Large intestine (tissue), 3 donors: ENCODE data around the gene RAX. TPM values are rescaled to one million over a fixed set of nuclear protein-coding genes. Genes with fewer than 3 reads are reported as not detected.

ENCODE experiments used
- DNase-seq, 2 donors: peaks; one replicate each; pipeline versions ENCODE4 v3.0.0 to v3.0.0-alpha.2; 2013
- H3K27ac ChIP-seq: one replicate; pipeline ENCODE4 v1.5.1; 2013; ENCODE audit warnings: low read length
- H3K27me3 ChIP-seq: 2 replicates; pipeline ENCODE4 v1.6.1; 2013; ENCODE audit warnings: low read length; ENCODE audit not compliant: control insufficient read depth, insufficient read depth
- H3K36me3 ChIP-seq: 2 replicates; pipeline ENCODE4 v1.6.1; 2013; ENCODE audit warnings: low read length; ENCODE audit not compliant: control insufficient read depth, insufficient read depth
- H3K4me1 ChIP-seq: one replicate; pipeline ENCODE4 v1.6.1; 2013; ENCODE audit warnings: low read length; ENCODE audit not compliant: control insufficient read depth, insufficient read depth
- H3K4me3 ChIP-seq: one replicate; pipeline ENCODE4 v1.5.1; 2013; ENCODE audit warnings: low read length
- H3K9me3 ChIP-seq: one replicate; pipeline ENCODE4 v1.6.1; 2013; ENCODE audit warnings: mild to moderate bottlenecking, low read depth, low read length, moderate library complexity; ENCODE audit not compliant: control insufficient read depth
- WGBS: methylation state at CpG from one replicate; pipeline ENCODE4 v1.1.5; 2013; ENCODE audit warnings: low lambda C conversion rate; ENCODE audit not compliant: insufficient coverage; 5-methylcytosine and 5-hydroxymethylcytosine counted together
- polyA plus RNA-seq: library from polyadenylated mRNA; unstranded; fragments of 120-200 nt; gene quantifications from one replicate; pipeline ENCODE4 v1.2.1, GENCODE V29; 2013

The RAX gene
- polyA plus RNA-seq, 1 donor, result not detected

GRCh38 chr18:59300676-59301285, 27.5 kb upstream of the RAX start:
- H3K27me3 ChIP-seq, result peaks cover 27% of the 10 kb centered on the region
- no CpG with 5 or more reads among the region's 3 CpGs for WGBS
- no peak overlapping the region for H3K27ac ChIP-seq
- no peaks in the 10 kb centered on the region for H3K36me3 ChIP-seq
- DNase-seq, result no peak
- H3K9me3 ChIP-seq, result no peaks in the 10 kb centered on the region
- no peak overlapping the region for H3K4me3 ChIP-seq
- H3K4me1 ChIP-seq, result no peaks in the 10 kb centered on the region

DNA sequence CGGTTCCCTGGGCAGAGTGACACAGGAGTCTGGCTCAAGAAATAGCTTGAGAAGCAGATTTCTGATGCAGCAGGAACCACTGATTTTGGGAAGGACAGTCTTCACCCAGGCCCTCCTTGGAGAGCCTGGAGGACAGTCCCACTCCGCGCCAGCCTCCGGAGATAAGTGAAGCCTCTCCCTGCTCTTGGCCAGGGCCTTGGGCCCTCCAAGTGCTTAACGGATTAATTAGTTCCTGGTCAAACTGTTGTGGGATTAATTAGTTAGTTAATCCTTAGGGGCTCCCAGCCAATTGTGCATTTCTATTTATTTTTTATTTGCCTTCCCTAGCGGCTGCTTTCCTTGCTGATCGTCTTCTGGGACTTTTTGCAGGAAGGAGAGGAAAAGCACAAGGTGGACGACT, 25.6 kb upstream of the RAX start:
- no peaks in the 10 kb centered on the region for H3K4me1 ChIP-seq
- DNase-seq, result no peak
- WGBS, result 100% methylated on average over 1 of the region's 8 CpGs
- no peaks in the 10 kb centered on the region for H3K9me3 ChIP-seq
- H3K27ac ChIP-seq, result no peak overlapping the region
- H3K36me3 ChIP-seq, result no peaks in the 10 kb centered on the region
- H3K4me3 ChIP-seq, result no peak overlapping the region
- H3K27me3 ChIP-seq, result peaks cover 25% of the 10 kb centered on the region

DNA sequence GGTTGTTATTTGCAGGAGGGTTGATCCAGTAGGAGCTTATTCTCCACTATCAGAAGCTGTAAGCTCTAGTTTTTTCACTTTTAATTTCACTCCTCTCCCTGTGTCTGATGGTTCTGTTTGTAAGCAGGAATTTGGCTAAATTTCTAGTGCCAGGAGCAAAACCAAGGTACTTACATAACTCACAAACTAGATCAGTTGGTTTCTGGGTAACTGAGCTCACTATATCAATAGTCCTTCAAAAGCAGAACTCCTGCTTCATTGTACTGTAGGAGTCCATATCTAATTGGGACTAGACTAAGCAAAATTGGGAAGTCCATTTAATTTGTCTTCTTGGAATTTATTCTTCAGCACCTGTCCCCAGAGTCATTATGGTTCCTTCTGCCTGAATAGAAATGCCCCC, 20.1 kb upstream of the RAX start:
- Histone ChIP-seq H3K9me3 (no peaks in the 10 kb centered on the region), H3K27me3 (peaks cover 21% of the 10 kb centered on the region), H3K4me3 (no peak overlapping the region), H3K36me3 (no peaks in the 10 kb centered on the region), H3K27ac (no peak overlapping the region), H3K4me1 (no peaks in the 10 kb centered on the region)
- DNase-seq, result no peak

- DNase-seq, result no peak
- H3K9me3 ChIP-seq, result no peaks in the 10 kb centered on the region
- peaks cover 39% of the 10 kb centered on the region for H3K27me3 ChIP-seq
- H3K27ac ChIP-seq, result no peak overlapping the region
- no peaks in the 10 kb centered on the region for H3K36me3 ChIP-seq
- H3K4me1 ChIP-seq, result no peaks in the 10 kb centered on the region
- H3K4me3 ChIP-seq, result no peak overlapping the region
- WGBS, result 33% methylated on average over 2 of the region's 6 CpGs
Observed at GRCh38 chr18:59286341-59286740, 13.1 kb upstream of the RAX start.

- 96% methylated on average over 3 of the region's 11 CpGs for WGBS
- Histone ChIP-seq H3K27ac (no peak overlapping the region), H3K9me3 (no peaks in the 10 kb centered on the region), H3K36me3 (no peaks in the 10 kb centered on the region), H3K4me1 (no peaks in the 10 kb centered on the region), H3K27me3 (peaks cover 62% of the 10 kb centered on the region), H3K4me3 (no peak overlapping the region)
- no peak for DNase-seq
Observed at GRCh38 chr18:59282341-59282740, 9.1 kb upstream of the RAX start.

DNA sequence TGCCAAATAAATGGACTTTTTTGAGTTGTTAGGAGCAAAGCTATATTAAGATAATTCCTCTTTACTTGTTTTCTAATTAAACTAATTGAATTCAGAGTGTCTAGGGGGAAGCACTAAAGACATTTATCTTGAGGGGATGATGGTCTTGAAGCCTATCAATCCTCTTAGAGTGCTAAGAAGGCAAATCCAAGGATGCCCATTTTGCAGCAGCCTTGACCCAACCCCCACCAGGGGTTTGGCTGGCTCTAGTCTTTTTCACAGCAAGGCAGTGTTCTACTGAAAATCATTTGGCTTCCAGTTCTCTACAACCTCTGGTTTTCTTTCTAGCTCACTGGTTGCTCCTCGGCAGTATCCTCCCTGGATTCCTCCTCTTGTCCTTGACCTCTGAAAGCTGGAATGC, 6.5 kb upstream of the RAX start:
- no peak for DNase-seq
- Histone ChIP-seq H3K27me3 (peaks cover 71% of the 10 kb centered on the region), H3K27ac (no peak overlapping the region), H3K4me1 (no peaks in the 10 kb centered on the region), H3K4me3 (no peak overlapping the region), H3K9me3 (no peaks in the 10 kb centered on the region), H3K36me3 (no peaks in the 10 kb centered on the region)
- no CpG with 5 or more reads among the region's 1 CpG for WGBS

DNA sequence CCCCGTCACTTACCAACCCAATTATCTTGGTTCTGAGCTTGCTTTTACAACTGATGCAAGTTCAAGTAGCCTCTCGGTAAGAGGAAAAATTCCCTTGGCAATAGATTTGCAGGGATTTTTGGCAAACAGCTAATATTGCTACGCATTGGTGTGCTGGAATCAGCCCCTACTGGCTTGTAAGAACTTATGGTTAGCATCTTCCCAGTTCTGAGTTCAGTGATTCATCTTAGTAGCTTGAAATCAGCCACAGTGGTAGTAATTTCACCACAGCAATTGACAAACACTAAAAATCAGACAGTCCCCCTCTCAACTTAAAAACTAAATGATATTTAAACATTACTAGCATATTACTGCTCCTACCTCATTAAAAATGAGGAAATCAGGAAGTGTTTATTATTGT, 5.9 kb upstream of the RAX start:
- Histone ChIP-seq H3K36me3 (no peaks in the 10 kb centered on the region), H3K27ac (no peak overlapping the region), H3K27me3 (peaks cover 75% of the 10 kb centered on the region), H3K9me3 (no peaks in the 10 kb centered on the region), H3K4me3 (no peak overlapping the region), H3K4me1 (no peaks in the 10 kb centered on the region)
- no peak for DNase-seq
- no CpG with 5 or more reads among the region's 3 CpGs for WGBS

- no peaks in the 10 kb centered on the region for H3K4me1 ChIP-seq
- no peak overlapping the region for H3K27ac ChIP-seq
- H3K27me3 ChIP-seq, result peaks cover 76% of the 10 kb centered on the region
- DNase-seq, result no peak
- H3K36me3 ChIP-seq, result no peaks in the 10 kb centered on the region
- H3K9me3 ChIP-seq, result no peaks in the 10 kb centered on the region
- no peak overlapping the region for H3K4me3 ChIP-seq
- 67% methylated on average over 1 of the region's 5 CpGs for WGBS
Observed at GRCh38 chr18:59278793-59279192, 5.5 kb upstream of the RAX start.

- no CpG with 5 or more reads among the region's 5 CpGs for WGBS
- Histone ChIP-seq H3K4me1 (peaks cover 3% of the 10 kb centered on the region), H3K27me3 (peaks cover 89% of the 10 kb centered on the region)
Observed at GRCh38 chr18:59276047-59276446, 2.8 kb upstream of the RAX start.

DNA sequence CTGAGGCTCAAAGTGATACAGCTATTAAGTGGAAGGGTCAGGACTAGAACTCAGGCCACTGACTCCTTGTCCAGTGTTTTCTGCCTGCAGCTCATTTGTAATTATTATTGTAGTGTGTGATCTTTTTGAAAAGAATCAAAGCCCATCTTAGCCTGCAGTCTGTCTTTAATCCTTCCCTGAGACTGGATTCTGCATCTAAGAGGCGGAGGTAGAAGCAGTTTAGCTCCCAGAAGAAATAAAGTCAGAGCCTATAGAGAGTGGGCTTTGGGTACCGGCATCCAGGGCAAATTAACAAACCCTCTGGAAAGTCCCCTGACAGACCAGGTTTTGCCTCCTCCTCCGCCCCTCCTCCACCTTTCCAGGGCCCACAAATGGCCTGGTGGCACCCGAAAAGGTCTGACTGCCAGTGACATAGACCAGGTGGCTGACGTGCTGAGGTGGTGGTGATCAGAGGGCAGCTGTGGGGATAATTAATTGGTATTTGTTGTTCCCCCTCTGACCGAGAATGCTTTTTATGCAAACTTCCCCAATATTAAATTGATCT, 2.2 kb upstream of the RAX start:
- H3K36me3 ChIP-seq, result no peaks in the 10 kb centered on the region
- peaks cover 3% of the 10 kb centered on the region for H3K4me1 ChIP-seq
- DNase-seq, result no peak
- peaks cover 8% of the 10 kb centered on the region for H3K9me3 ChIP-seq
- no peak overlapping the region for H3K4me3 ChIP-seq
- peaks cover 91% of the 10 kb centered on the region for H3K27me3 ChIP-seq
- no peak overlapping the region for H3K27ac ChIP-seq
- no CpG with 5 or more reads among the region's 6 CpGs for WGBS

More at GRCh38 chr18:59276047-59276446, 2.8 kb upstream of the RAX start:
- Histone ChIP-seq H3K9me3 (peaks cover 8% of the 10 kb centered on the region), H3K36me3 (no peaks in the 10 kb centered on the region), H3K4me3 (no peak overlapping the region), H3K27ac (no peak overlapping the region)
- DNase-seq, result no peak

DNA sequence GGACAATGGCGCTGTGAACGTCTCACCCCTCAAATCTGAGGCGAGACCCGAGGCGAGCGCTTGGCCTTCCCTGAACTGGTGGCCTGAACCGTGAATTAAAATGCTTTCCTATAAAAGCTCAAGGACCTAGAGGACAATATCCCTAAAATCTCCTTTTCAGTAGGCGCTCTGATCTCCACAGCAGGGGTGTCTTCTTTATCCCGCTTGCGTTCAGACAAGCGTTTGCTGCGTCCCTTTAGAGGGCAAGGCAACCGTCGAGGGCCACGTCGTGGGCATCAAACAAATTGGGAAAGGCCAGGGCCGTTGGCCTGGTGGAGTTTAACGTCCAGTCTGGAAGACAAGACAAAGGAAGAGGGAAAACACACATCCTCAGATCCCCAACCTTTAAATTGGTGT, 1.3 kb upstream of the RAX start:
- 18% methylated on average over 2 of the region's 18 CpGs for WGBS
- peaks cover 8% of the 10 kb centered on the region for H3K9me3 ChIP-seq
- peaks cover 91% of the 10 kb centered on the region for H3K27me3 ChIP-seq
- DNase-seq, result no peak
- no peak overlapping the region for H3K27ac ChIP-seq
- no peaks in the 10 kb centered on the region for H3K36me3 ChIP-seq
- H3K4me3 ChIP-seq, result no peak overlapping the region
- peaks cover 3% of the 10 kb centered on the region for H3K4me1 ChIP-seq
